ENCODE results near the gene KRT3. TPM values are rescaled to one million over a fixed set of nuclear protein-coding genes. Genes with fewer than 3 reads are reported as not detected.

KRT3 gene
- total and polyA plus RNA-seq, 4 donors = not detected

DNA sequence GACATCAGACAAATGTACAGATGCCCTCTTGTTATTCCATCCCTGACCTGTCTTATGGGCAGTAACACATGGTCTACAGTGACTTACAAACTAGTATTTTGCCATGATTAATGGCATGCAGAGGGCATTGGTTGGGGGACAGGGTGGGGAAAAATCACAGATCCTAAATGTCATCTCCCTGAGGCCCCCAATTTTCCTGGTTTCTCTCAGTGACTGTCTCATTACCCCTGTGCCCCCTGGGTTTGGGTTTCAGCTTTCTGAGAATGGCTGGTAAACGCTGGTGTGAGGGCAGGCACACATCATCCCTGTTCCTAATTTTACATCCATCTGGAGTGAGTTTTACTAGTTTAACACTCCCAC lies 28.9 kb downstream of the KRT3 start:
- Histone ChIP-seq H3K27me3 (ENCODE audit: control insufficient read depth in 4 of 4, insufficient read depth in 4 of 4, low read length in 3 of 4) (peaks cover 0 to 7% (median 0%) of the 10 kb centered on the region in 4 donors), H3K27ac (ENCODE audit: low read depth in 1 of 2, low read length in 2 of 2) (no peak overlapping the region), H3K9ac (ENCODE audit: low read depth in 1 of 2, low read length in 2 of 2) (no peak overlapping the region), H3K4me3 (ENCODE audit: low read depth in 1 of 3, low read length in 3 of 3) (no peak overlapping the region), H3K9me3 (ENCODE audit: control insufficient read depth in 4 of 4, low read length in 3 of 4) (peaks cover 0 to under 1% (median 0%) of the 10 kb centered on the region in 4 donors), H3K4me1 (ENCODE audit: control insufficient read depth in 4 of 4, insufficient read depth in 4 of 4, low read length in 3 of 4) (no peaks in the 10 kb centered on the region), H3K36me3 (ENCODE audit: control insufficient read depth in 4 of 4, insufficient read depth in 3 of 4, low read depth in 1 of 4, low read length in 3 of 4) (no peaks in the 10 kb centered on the region)
- no peak for TF ChIP-seq HNF4A (conservative IDR thresholded peaks at IDR 0.05)
- TF ChIP-seq RAD21 (IDR thresholded peaks at IDR 0.05) = no peak
- no peak for TF ChIP-seq GABPA (IDR thresholded peaks at IDR 0.05 in 1 of 2, conservative IDR thresholded peaks at IDR 0.05 in 1 of 2)
- no peak for DNase-seq (ENCODE audit: low spot score)
- 72% methylated on average over 1 of the region's 1 CpG for WGBS

DNA sequence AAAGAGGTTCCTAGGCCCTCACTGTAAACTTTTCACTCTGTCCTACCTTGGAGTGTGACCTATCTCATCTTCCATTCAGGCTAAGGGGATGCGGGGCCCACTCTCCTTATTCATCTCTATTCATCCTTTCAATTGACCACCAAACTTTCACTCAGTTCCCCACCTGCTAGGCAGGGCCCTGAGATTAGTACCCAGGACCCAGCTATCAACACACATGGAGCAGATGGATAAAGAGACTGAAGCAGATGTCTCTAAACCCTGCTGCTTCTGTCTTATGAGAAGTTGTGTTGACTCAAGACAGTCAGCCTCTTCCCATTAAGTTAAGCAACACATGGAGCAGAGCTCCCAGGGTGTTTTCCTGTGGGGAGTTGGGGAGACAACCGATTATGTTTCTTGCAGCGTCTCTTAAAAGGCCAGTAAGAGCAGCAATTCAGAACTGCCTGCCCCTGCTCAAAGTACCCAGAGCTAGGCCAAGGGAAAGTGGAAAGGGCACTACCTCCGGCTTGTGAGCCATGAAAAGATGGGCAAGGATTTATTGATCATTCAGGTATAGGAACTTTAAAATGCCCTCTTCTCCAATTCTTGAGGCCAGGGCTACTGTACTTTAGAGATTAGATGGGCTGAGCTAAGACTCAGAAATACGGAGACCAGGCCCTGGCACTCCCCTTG lies 29.4 kb downstream of the KRT3 start:
- Histone ChIP-seq H3K9me3 (ENCODE audit: control insufficient read depth in 4 of 4, low read length in 3 of 4) (peaks cover 0 to 4% (median 1%) of the 10 kb centered on the region in 4 donors), H3K27me3 (ENCODE audit: control insufficient read depth in 4 of 4, insufficient read depth in 4 of 4, low read length in 3 of 4) (peaks cover 0 to 7% (median 0%) of the 10 kb centered on the region in 4 donors), H3K36me3 (ENCODE audit: control insufficient read depth in 4 of 4, insufficient read depth in 3 of 4, low read depth in 1 of 4, low read length in 3 of 4) (no peaks in the 10 kb centered on the region), H3K4me3 (ENCODE audit: low read depth in 1 of 3, low read length in 3 of 3) (no peak overlapping the region), H3K4me1 (ENCODE audit: control insufficient read depth in 4 of 4, insufficient read depth in 4 of 4, low read length in 3 of 4) (no peaks in the 10 kb centered on the region), H3K9ac (ENCODE audit: low read depth in 1 of 2, low read length in 2 of 2) (no peak overlapping the region), H3K27ac (ENCODE audit: low read depth in 1 of 2, low read length in 2 of 2) (no peak overlapping the region)
- no peak for TF ChIP-seq FOXA2 (IDR thresholded peaks at IDR 0.05)
- no peak for TF ChIP-seq JUND (IDR thresholded peaks at IDR 0.05)
- no peak for TF ChIP-seq YY1 (IDR thresholded peaks at IDR 0.05)
- no peak for TF ChIP-seq RAD21 (IDR thresholded peaks at IDR 0.05)
- TF ChIP-seq HNF4A (conservative IDR thresholded peaks at IDR 0.05) = no peak
- TF ChIP-seq FOXA1 (IDR thresholded peaks at IDR 0.05) = no peak
- 87% methylated on average over 5 of the region's 5 CpGs for WGBS
- DNase-seq (ENCODE audit: low spot score) = no peak

DNA sequence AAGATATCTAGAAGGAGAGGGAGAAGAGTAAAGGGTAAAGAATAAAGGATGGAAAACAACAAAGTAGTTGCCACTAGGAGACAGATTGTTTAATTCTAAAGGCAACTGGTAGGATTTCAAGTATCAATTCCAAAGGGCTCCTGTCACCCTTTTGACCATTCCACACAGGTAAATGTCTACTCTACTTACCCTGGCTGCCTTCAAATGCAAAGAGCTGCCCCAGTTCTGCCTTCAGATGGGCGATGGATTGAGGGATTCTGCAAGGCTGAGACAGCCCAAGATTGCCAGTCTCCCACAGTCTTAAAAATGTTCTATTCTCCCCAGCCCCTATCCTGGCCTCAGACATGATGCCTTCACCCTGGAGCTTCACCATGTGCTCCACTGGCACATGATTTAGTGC lies 30.2 kb downstream of the KRT3 start:
- Histone ChIP-seq H3K9me3 (ENCODE audit: control insufficient read depth in 4 of 4, low read length in 3 of 4) (peaks cover 0 to 4% (median 1%) of the 10 kb centered on the region in 4 donors), H3K4me3 (ENCODE audit: low read depth in 1 of 3, low read length in 3 of 3) (no peak overlapping the region), H3K36me3 (ENCODE audit: control insufficient read depth in 4 of 4, insufficient read depth in 3 of 4, low read depth in 1 of 4, low read length in 3 of 4) (no peaks in the 10 kb centered on the region), H3K4me1 (ENCODE audit: control insufficient read depth in 4 of 4, insufficient read depth in 4 of 4, low read length in 3 of 4) (no peaks in the 10 kb centered on the region), H3K27me3 (ENCODE audit: control insufficient read depth in 4 of 4, insufficient read depth in 4 of 4, low read length in 3 of 4) (peaks cover 0 to 7% (median 0%) of the 10 kb centered on the region in 4 donors), H3K27ac (ENCODE audit: low read depth in 1 of 2, low read length in 2 of 2) (no peak overlapping the region), H3K9ac (ENCODE audit: low read depth in 1 of 2, low read length in 2 of 2) (no peak overlapping the region)
- DNase-seq (ENCODE audit: low spot score) = no peak
- 59% methylated on average over 1 of the region's 1 CpG for WGBS
- TF ChIP-seq CTCF (IDR thresholded peaks at IDR 0.05; ENCODE audit: low read depth, low read length, missing input control) (no peak), NR2F2 (IDR thresholded peaks at IDR 0.05) (no peak), HNF4A (conservative IDR thresholded peaks at IDR 0.05) (no peak), RXRA (IDR thresholded peaks at IDR 0.05) (no peak), FOXA2 (IDR thresholded peaks at IDR 0.05) (no peak), REST (IDR thresholded peaks at IDR 0.05) (no peak), JUND (IDR thresholded peaks at IDR 0.05) (no peak), EGR1 (IDR thresholded peaks at IDR 0.05; ENCODE audit: low read depth in 2 of 2) (no peak), TAF1 (conservative IDR thresholded peaks at IDR 0.05) (no peak)
- TF ChIP-seq, protein P1, sequence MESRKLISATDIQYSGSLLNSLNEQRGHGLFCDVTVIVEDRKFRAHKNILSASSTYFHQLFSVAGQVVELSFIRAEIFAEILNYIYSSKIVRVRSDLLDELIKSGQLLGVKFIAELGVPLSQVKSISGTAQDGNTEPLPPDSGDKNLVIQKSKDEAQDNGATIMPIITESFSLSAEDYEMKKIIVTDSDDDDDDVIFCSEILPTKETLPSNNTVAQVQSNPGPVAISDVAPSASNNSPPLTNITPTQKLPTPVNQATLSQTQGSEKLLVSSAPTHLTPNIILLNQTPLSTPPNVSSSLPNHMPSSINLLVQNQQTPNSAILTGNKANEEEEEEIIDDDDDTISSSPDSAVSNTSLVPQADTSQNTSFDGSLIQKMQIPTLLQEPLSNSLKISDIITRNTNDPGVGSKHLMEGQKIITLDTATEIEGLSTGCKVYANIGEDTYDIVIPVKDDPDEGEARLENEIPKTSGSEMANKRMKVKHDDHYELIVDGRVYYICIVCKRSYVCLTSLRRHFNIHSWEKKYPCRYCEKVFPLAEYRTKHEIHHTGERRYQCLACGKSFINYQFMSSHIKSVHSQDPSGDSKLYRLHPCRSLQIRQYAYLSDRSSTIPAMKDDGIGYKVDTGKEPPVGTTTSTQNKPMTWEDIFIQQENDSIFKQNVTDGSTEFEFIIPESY (IDR thresholded peaks at IDR 0.05) = no peak
- TF ChIP-seq, protein P2, sequence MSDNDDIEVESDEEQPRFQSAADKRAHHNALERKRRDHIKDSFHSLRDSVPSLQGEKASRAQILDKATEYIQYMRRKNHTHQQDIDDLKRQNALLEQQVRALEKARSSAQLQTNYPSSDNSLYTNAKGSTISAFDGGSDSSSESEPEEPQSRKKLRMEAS (IDR thresholded peaks at IDR 0.05) = no peak

Data from liver (tissue), 9 donors.